H1 (cell line): ENCODE data around the gene DCXR. TPM values are rescaled to one million over a fixed set of nuclear protein-coding genes. Genes with fewer than 3 reads are reported as not detected.

Experiments
- CTCF ChIA-PET: fragments of 300-600 bp; sonication (Branson Sonifier 250); formaldehyde crosslinking; loops from one replicate; lab custom pipeline; 2021; ENCODE audit not compliant: partially characterized antibody; lab: Charles Lee
- POLR2A ChIA-PET: fragments of 300-600 bp; sonication (Branson Sonifier 250); formaldehyde crosslinking; loops from one replicate; lab custom pipeline; 2021; ENCODE audit warnings: inconsistent platforms; ENCODE audit not compliant: partially characterized antibody; lab: Charles Lee
- DNase-seq, 2 experiments: peaks; one replicate each; pipeline versions ENCODE4 v3.0.0 to v3.0.0-alpha.2; 2010 to 2022; ENCODE audit warnings: low spot score in 2 of 2, low read depth in 1 of 2, mixed read lengths in 1 of 2
- FAIRE-seq: peaks from 2 replicates; lab custom pipeline; 2011; peaks lifted over from hg19 to GRCh38; lab: Jason Lieb, UNC
- H2AFZ ChIP-seq: 2 replicates; pipeline ENCODE4 v1.8.1; 2012; ENCODE audit warnings: low read length, inconsistent platforms
- H2AK5ac ChIP-seq: 2 replicates; pipeline ENCODE4 v1.6.1; 2013; ENCODE audit warnings: low read depth, low read length
- H2BK120ac ChIP-seq: replicated peaks from 2 replicates; pipeline ENCODE3; 2013; ENCODE audit warnings: low read depth, low read length, inconsistent platforms
- H2BK12ac ChIP-seq: 2 replicates; pipeline ENCODE4 v1.6.1; 2013; ENCODE audit warnings: low read depth, low read length
- H2BK15ac ChIP-seq: 2 replicates; pipeline ENCODE4 v1.6.1; 2013; ENCODE audit warnings: low read length
- H2BK20ac ChIP-seq: 2 replicates; pipeline ENCODE4 v1.6.1; 2013; ENCODE audit warnings: low read length
- H2BK5ac ChIP-seq: 2 replicates; pipeline ENCODE4 v1.6.1; 2013; ENCODE audit warnings: low read depth, low read length
- H3K14ac ChIP-seq: 2 replicates; pipeline ENCODE4 v1.6.1; 2013; ENCODE audit warnings: inconsistent platforms; ENCODE audit not compliant: insufficient read length
- H3K18ac ChIP-seq: 2 replicates; pipeline ENCODE4 v1.6.1; 2013; ENCODE audit warnings: low read length; ENCODE audit errors: extremely low read depth
- H3K23ac ChIP-seq: 2 replicates; pipeline ENCODE4 v1.6.1; 2013; ENCODE audit warnings: inconsistent platforms; ENCODE audit not compliant: insufficient read length
- H3K23me2 ChIP-seq: 2 replicates; pipeline ENCODE4 v1.6.1; 2013; ENCODE audit warnings: low read depth, low read length
- H3K27ac ChIP-seq: 2 replicates; pipeline ENCODE4 v1.6.1; 2011; ENCODE audit warnings: low read depth, low read length, inconsistent platforms
- H3K27me3 ChIP-seq, 4 experiments: replicated peaks in 1 of 4; 1 replicate in 1 of 4; 2 replicates in 3 of 4; pipeline versions ENCODE4 v1.6.1 to v1.8.1; 2011 to 2013; ENCODE audit warnings: low read length in 3 of 4, mild to moderate bottlenecking in 3 of 4, inconsistent platforms in 2 of 4, mixed read lengths in 2 of 4, moderate library complexity in 1 of 4; ENCODE audit not compliant: control insufficient read depth in 3 of 4, insufficient read depth in 3 of 4; ENCODE audit errors: extremely low read depth in 1 of 4
- H3K36me3 ChIP-seq, 4 experiments: 2 replicates each; pipeline versions ENCODE4 v1.6.1 to v1.8.1; 2011 to 2013; ENCODE audit warnings: mild to moderate bottlenecking in 4 of 4, low read length in 3 of 4, moderate library complexity in 2 of 4, control low read depth in 1 of 4, inconsistent platforms in 1 of 4; ENCODE audit not compliant: insufficient read depth in 4 of 4, control insufficient read depth in 2 of 4
- H3K4ac ChIP-seq: replicated peaks from 2 replicates; pipeline ENCODE3; 2013; ENCODE audit warnings: low read length, low read depth, mixed read lengths, inconsistent platforms; ENCODE audit not compliant: insufficient read length
- H3K4me1 ChIP-seq, 4 experiments: replicated peaks in 1 of 4; 1 replicate in 1 of 4; 2 replicates in 3 of 4; pipeline versions ENCODE4 v1.6.1 to v1.8.1; 2011 to 2013; ENCODE audit warnings: low read length in 3 of 4, inconsistent platforms in 2 of 4, mixed read lengths in 1 of 4; ENCODE audit not compliant: insufficient read depth in 4 of 4, control insufficient read depth in 3 of 4
- H3K4me2 ChIP-seq, 2 experiments: 2 replicates each; pipeline versions ENCODE4 v1.6.1 to v1.8.1; 2011 to 2013; ENCODE audit warnings: low read depth in 2 of 2, low read length in 2 of 2, control low read depth in 1 of 2, inconsistent platforms in 1 of 2, mild to moderate bottlenecking in 1 of 2; ENCODE audit not compliant: insufficient read depth in 1 of 2
- H3K4me3 ChIP-seq, 4 experiments: fragments of 200-600, 300-600 bp in 1 of 4; sonication (generic), shearing (Covaris generic), sonication (Bioruptor Twin) in 1 of 4; 2 replicates each; pipeline versions ENCODE4 v1.5.1 to v1.8.1; 2011 to 2016; ENCODE audit warnings: low read length in 4 of 4, low read depth in 3 of 4, control low read depth in 2 of 4, inconsistent platforms in 2 of 4, mild to moderate bottlenecking in 2 of 4, mixed read lengths in 1 of 4, moderate library complexity in 1 of 4; ENCODE audit not compliant: insufficient read depth in 2 of 4; ENCODE audit errors: extremely low read depth in 1 of 4
- H3K56ac ChIP-seq: replicated peaks from 2 replicates; pipeline ENCODE3; 2013; ENCODE audit warnings: low read depth, mild to moderate bottlenecking, mixed read lengths, low read length, inconsistent platforms; ENCODE audit not compliant: insufficient read length
- H3K79me1 ChIP-seq: 2 replicates; pipeline ENCODE4 v1.6.1; 2013; ENCODE audit warnings: low read depth, low read length, control low read depth
- H3K79me2 ChIP-seq, 2 experiments: 2 replicates each; pipeline versions ENCODE4 v1.6.1 to v1.8.1; 2012 to 2013; ENCODE audit warnings: low read length in 2 of 2, mild to moderate bottlenecking in 2 of 2, inconsistent platforms in 1 of 2; ENCODE audit not compliant: insufficient read depth in 2 of 2, control insufficient read depth in 1 of 2
- H3K9ac ChIP-seq, 4 experiments: replicated peaks in 1 of 4; 1 replicate in 1 of 4; 2 replicates in 3 of 4; pipeline versions ENCODE4 v1.6.1 to v1.8.1; 2011 to 2013; ENCODE audit warnings: low read depth in 3 of 4, low read length in 3 of 4, control low read depth in 2 of 4, mild to moderate bottlenecking in 2 of 4, moderate library complexity in 2 of 4, inconsistent platforms in 1 of 4; ENCODE audit errors: extremely low read depth in 1 of 4
- H3K9me3 ChIP-seq, 2 experiments: 2 replicates each; pipeline versions ENCODE4 v1.6.1 to v1.8.1; 2012 to 2013; ENCODE audit warnings: mild to moderate bottlenecking in 2 of 2, moderate library complexity in 2 of 2, control low read depth in 1 of 2, inconsistent platforms in 1 of 2, low read depth in 1 of 2, low read length in 1 of 2, mixed read lengths in 1 of 2; ENCODE audit not compliant: insufficient read depth in 2 of 2
- H4K20me1 ChIP-seq, 2 experiments: replicated peaks in 1 of 2; 2 replicates each; pipeline versions ENCODE3 to v1.8.1; 2011 to 2013; ENCODE audit warnings: inconsistent platforms in 2 of 2, low read length in 2 of 2, mild to moderate bottlenecking in 1 of 2; ENCODE audit not compliant: insufficient read depth in 2 of 2, control insufficient read depth in 1 of 2
- H4K5ac ChIP-seq: 2 replicates; pipeline ENCODE4 v1.6.1; 2013; ENCODE audit warnings: low read length, low read depth, mixed read lengths, inconsistent platforms; ENCODE audit not compliant: insufficient read length
- H4K8ac ChIP-seq: 2 replicates; pipeline ENCODE4 v1.8.0; 2013; ENCODE audit warnings: mild to moderate bottlenecking, moderate library complexity, low read length, inconsistent platforms; ENCODE audit not compliant: insufficient read depth; ENCODE audit errors: extremely low read depth
- H4K91ac ChIP-seq: replicated peaks from 2 replicates; pipeline ENCODE3; 2013; ENCODE audit warnings: low read length, mixed read lengths, inconsistent platforms; ENCODE audit not compliant: insufficient read length
- RXRA ChIP-seq: IDR thresholded peaks from 2 replicates; pipeline ENCODE4 v1.6.1; 2011; ENCODE audit warnings: low read depth, mild to moderate bottlenecking, low read length, moderate library complexity; ENCODE audit not compliant: insufficient read depth
- WGBS, 2 experiments: shearing (Covaris generic) in 1 of 2; methylation state at CpG; one replicate each; pipeline versions ENCODE4 v1.1.6 to v1.1.7; 2013 to 2015; ENCODE audit warnings: low lambda C conversion rate in 2 of 2, mixed read lengths in 2 of 2, inconsistent platforms in 1 of 2, low coverage in 1 of 2, missing lambda C conversion rate in 1 of 2; ENCODE audit not compliant: insufficient replicate concordance in 2 of 2, insufficient coverage in 1 of 2, insufficient read length in 1 of 2; ENCODE audit errors: extremely low coverage in 1 of 2, missing lambda C conversion rate in 1 of 2; 5-methylcytosine and 5-hydroxymethylcytosine counted together
- polyA plus RNA-seq, 7 experiments: library from polyadenylated mRNA; depleted of rRNA in 3 of 7; stranded (reverse) in 5 of 7; unstranded in 2 of 7; fragments of >200 nt in 5 of 7; fragments of 200-250 nt in 2 of 7; gene quantifications; 1 replicate in 5 of 7; 2 replicates in 1 of 7; 4 replicates in 1 of 7; pipeline versions ENCODE4 v1.2.1 to v1.2.3, GENCODE V29; 2011 to 2013; ENCODE audit warnings: missing spikeins in 2 of 7, mixed read lengths in 2 of 7
- total RNA-seq: library from RNA; stranded (reverse); fragmentation: NEBNext Ultra II Directional; extraction: Animal tissue kit (Norgen Biotek cat#: 25700); gene quantifications from 2 replicates; pipeline ENCODE4 v1.2.1, GENCODE V29; 2021

DCXR gene
- total and polyA plus RNA-seq, 2 of the 8 experiments (the other 6 are each of a cell fraction or from before 2014, with no cell fraction given): 96.3 to 212 TPM

GRCh38 chr17:82083009-82083408 lies 45.5 kb upstream of the DCXR start:
- H3K4me2 ChIP-seq: no peak overlapping the region
- H2BK15ac ChIP-seq: no peak overlapping the region
- H3K4me3 ChIP-seq: no peak overlapping the region
- H4K91ac ChIP-seq: no peak overlapping the region
- H4K20me1 ChIP-seq: peaks cover 30 to 69% of the 10 kb centered on the region in 2 experiments
- no peaks in the 10 kb centered on the region for H3K27me3 ChIP-seq
- H3K9ac ChIP-seq: no peak overlapping the region
- FAIRE-seq: no peak
- H3K79me2 ChIP-seq: no peaks in the 10 kb centered on the region
- H4K5ac ChIP-seq: no peak overlapping the region
- no peak overlapping the region for H2BK5ac ChIP-seq
- ChIA-PET POLR2A (interaction anchor here (0.8 to 12.5 kb wide), 9 partner anchors 6 to 53 kb away, joined by 3 to 105 read pairs (median 6); partner anchors contain the start of gene FASN), CTCF (interaction anchor here (1.0 to 2.3 kb wide), 3 partner anchors 57 to 73 kb away, joined by 3 to 8 read pairs (median 3); no protein-coding TSS in a partner anchor)
- H2BK12ac ChIP-seq: no peak overlapping the region
- H3K4me1 ChIP-seq: no peaks in the 10 kb centered on the region
- H2AFZ ChIP-seq: no peak overlapping the region
- no peaks in the 10 kb centered on the region for H3K23me2 ChIP-seq
- DNase-seq: no peak
- H4K8ac ChIP-seq: no peak overlapping the region; the same call in 1 of the 2 replicates
- WGBS, 2 experiments: 97% methylated on average over 24 of the region's 24 CpGs; no CpG with 5 or more reads in 1 of the 2 experiments
- H3K14ac ChIP-seq: no peak overlapping the region
- no peaks in the 10 kb centered on the region for H3K9me3 ChIP-seq
- H2AK5ac ChIP-seq: no peak overlapping the region
- H2BK20ac ChIP-seq: no peak overlapping the region
- H3K23ac ChIP-seq: no peak overlapping the region
- peaks cover 7% of the 10 kb centered on the region for H3K79me1 ChIP-seq
- no peak for TF ChIP-seq RXRA
- no peak overlapping the region for H3K27ac ChIP-seq
- no peak overlapping the region for H3K4ac ChIP-seq
- H2BK120ac ChIP-seq: no peak overlapping the region
- no peak overlapping the region for H3K18ac ChIP-seq
- H3K36me3 ChIP-seq: peaks cover 65 to 97% (median 85%) of the 10 kb centered on the region in 4 experiments
- H3K56ac ChIP-seq: no peak overlapping the region
